HG03135 (cell line): ENCODE data around the gene KIRREL3.

ENCODE experiments used
- ATAC-seq: cut with Tn5 transposase; IDR thresholded peaks from one replicate; pipeline ENCODE4 v1.9.1; 2021; ENCODE audit warnings: mild to moderate bottlenecking, moderate library complexity; ENCODE audit not compliant: unreplicated experiment

The KIRREL3 gene

DNA sequence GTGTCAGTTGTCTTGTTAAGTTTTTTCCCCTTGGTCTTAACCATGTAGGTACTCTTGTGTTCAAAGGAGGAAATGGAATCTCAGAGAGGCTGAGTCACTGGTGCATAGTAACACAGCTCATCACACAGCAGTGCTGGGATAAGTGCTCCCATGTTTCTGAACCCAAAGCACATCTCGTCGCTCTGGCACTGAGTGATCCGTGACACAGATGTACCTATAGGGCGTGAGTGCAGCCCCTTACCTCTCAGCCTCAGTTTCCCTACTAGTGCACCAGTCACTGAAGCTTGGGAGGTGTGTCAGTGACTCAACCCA is 411.1 kb downstream of the KIRREL3 start:
- no peak for ATAC-seq

DNA sequence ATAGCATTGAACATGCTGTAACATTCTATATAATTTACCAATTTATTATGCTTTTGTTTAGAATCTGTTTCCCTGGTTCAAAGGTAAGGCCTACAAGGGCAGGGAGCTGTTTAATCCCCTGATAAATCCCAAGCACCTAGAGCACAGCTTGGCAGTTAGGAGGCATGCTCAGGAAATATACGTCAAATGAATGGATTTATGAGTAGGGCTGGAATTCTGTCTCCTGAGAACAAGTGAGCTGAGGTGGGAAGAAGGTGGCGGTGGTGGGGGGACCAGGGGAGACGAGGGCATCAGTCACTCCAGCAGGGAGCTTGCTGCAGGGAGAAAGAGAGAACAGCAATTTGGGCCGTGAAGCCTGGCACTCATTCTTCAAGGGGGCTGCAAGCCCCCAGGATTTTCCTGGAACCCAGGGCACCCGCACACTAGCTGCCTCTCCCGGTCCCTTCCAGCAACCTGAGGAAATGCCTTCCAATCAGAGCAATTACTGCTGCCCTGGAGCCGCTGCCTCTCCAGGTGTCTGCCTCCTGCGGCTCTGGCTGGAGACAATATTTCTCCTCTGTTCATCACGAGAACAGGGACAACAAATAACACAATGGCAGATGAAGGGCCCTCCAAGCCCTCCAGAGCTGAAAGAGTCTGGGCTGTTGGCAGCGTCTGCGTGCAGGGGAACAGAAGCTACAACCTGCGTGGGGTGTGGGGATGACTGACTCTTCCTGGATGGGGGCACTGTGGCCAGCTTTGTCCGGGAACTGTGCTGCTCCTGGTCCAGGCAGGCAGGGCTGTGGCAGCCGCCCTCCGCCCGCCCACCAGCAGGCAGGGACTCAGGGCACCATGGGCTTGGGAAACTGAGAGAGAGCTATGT is 411.7 kb downstream of the KIRREL3 start:
- ATAC-seq, result no peak

DNA sequence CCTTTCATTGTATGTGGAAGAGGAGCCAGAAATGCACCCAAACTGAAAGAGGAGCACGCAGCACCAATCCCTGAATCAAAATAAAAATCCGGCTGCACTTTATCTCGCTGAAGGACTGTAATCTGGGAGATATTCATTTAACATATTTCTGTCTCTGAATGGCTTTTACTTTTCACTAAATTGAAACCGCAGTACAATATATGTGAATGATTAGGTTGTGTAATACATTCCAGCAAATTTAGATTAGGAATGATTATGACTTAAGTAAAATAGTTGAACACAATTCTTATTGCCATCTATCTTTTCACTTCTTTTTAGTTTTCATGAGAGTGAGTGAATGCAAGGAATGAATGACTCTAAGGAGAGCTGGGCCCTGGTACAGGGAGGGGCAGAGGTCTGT is 413.0 kb downstream of the KIRREL3 start:
- no peak for ATAC-seq

DNA sequence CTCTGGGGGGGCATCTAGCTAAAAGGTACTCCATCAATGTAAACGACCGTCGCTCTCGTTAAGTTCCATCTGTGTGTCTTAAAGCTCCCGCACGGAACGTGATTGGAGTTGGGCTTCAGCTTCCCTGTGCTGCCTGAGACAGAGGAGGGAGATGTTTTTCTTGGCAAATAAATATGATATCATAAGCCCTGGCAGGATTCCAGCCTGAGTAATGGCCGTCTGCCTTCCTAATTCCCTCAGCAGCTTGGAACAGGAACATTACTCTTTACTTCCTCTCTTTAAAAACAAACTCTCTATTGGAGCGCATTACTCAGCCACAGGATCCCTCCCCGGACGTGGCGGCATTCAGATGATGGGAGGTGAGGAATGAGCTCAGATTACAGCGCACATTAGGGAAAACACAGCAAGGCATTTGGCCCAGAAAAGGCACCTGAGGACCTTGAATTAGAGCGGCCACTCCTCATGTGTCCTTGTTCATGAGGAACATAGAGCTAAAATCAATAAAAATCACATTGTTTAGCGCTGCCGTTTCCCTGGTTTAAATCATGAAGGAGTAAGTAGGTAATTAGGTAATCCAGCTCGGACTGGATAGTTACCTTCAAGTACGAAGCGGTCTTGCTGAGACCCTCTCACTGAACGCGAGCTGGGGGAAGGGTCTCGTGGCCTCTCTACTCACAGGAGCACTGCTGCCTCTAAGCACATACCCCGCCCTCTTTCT is 414.6 kb downstream of the KIRREL3 start:
- no peak for ATAC-seq

DNA sequence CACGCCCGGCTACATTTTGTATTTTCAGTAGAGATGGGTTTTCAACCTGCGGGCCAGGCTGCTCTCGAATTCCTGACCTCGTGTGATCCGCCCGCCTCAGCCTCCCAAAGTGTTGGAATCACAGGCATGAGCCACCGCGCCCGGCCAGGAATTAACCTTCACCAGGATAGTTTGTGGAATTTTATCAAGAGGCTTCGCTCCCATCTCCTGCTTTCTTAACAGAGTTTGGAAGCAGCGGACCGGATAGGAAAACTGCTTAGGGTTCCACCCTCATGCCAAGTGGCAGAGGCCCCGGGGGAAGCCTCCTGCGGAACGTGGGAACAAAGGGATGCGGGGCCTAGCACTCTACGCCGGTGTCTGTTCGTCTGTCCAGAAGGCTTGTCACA is 415.2 kb downstream of the KIRREL3 start:
- no peak for ATAC-seq

DNA sequence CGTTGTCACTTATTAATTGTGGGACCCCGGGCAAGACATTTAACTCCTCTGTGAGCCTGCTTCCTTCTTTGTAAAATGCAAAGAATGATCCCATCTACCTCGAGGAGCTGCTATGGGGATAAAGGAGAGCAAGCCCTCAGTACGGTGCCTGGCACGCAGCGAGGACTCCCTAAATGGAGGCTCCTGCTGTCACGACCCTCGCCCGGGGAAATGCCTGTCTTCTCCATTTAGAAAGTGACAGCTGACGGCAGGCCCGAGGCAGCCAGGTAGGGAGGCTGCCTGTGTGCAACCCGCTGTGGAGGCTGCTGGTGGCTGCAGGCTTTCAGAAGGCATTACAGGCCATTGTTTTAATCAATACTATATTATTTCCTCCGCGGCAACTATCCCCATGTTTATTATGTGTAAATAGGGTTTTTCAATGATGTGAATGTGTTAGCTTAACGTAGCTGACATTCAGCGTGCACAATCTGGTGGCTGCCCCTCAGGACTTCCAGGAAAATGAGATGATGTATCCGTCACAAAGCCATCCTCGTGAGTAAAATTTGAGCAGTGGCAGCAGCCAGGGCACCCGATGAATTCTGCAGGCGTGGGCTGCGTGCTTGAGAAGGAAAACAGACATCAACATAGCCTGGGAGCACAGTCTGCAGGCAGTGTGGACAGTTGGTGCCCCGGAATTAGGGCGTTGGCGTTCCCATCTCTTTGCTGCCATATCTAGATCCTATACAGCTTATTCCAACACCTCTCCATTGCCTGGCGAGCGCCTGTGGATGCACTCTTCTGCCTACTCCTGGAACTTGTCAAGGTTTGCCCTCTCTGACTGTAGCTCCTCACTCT is 416.8 kb downstream of the KIRREL3 start:
- no peak for ATAC-seq

DNA sequence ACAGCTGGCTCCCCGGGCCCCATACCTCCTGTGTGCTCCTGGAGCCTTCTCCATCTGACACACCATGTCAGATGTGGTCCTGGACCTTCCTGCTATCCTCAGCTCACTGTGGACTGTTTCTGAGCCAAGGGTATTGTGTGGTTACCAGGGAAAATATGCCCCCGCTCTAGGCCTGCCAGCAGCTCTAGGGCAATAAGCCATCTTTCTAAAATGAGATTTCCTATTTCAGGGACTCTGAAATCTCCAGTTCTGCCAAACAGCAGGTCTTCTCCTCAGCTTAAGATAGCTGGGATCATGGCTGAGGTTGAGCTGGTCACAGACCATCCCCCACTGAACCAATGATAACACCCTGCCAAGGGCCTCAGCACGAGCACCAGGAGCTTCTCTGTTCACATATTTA is 417.5 kb downstream of the KIRREL3 start:
- ATAC-seq, result no peak

DNA sequence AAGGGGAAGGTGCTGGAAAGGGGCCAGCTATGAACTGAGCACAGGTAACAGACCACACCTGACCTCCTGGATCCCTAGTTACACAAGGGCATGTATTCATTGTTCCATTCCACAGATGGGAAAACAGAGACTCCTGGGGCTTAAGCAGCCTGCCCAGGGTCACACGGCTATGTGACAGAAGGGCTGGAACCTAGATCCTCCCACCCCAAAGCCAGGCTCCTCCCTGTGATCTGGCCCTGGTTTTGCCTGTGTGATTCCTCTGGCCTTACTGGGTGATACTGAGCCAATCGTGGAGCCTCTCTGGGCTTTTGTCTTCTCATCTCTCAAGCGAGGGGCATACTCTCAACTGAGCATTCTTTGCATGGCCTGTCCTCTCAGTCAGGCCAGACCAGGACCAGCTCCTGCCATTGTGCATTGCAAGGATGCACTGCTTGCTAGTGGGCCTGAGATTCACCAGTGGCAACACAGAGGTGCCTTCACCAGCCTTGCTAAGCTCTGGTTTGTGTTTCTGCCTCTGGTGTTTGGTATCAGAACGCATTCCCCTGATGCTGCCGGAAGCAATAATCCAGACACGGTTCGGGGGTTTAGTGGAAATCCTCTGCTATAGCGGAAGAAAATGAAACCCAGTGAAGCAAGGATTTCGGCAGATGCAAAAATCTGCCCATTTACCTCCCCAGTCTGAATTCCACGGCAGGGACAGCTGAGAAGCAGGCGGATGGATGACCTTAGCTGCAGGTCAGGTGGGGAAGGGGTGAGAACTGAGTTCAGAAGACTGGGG is 418.5 kb downstream of the KIRREL3 start:
- ATAC-seq, result no peak

DNA sequence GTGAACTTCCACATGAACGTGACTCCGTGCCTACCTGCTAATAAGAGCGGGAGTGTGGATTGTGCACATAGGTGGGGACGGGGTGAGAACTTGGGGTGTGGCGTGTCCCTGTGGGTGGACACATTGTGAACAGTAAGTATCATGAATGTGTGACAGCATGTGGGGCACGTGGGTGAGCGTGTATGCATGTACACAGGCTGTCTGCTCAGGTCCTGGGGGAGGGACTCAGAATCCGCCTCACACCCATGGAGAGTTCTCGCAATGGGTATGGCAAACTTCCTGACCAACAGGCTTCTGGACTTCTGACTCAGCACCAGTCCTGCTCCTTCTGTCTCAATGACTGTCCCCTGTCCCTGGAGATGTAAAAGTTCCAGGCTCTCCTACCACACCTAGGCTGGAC is 422.1 kb downstream of the KIRREL3 start:
- ATAC-seq, result no peak

DNA sequence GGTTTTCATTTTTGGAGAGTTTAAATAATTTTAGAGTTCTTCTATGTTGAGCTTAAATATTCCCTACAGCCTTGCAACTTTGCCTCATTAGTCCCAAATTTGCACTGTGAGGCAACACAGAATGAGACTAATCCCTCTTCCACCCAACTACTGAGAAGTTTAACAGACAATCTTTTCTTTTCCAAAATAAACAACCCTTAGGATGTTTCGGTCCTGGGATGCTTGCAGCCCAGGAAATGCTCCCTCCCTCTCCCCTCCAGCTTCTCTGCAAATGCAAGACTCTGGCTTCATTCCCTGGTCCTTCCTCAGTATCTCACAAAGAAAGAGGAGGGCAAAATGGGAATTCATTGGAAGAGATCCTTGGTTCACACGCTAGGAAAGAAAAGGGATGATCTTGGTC is 422.5 kb downstream of the KIRREL3 start:
- no peak for ATAC-seq

DNA sequence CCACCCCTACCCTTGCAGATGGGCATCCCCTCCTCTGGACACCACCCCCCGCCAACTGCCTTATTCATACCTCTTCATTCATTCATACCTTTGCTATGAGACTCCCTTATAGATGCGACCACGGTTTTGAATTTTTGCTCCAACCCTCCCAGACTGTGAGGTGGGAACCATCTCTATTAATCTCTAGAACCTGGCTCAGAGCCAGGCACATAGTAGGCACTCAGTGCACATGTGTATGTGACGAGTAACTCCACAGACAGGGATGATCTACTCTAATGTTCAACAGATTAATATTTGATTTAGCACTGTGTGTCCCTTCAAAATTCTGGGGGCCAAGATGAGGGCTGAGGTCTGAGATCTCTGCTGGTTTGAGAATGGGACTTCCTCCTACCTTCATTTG is 424.7 kb downstream of the KIRREL3 start:
- no peak for ATAC-seq

DNA sequence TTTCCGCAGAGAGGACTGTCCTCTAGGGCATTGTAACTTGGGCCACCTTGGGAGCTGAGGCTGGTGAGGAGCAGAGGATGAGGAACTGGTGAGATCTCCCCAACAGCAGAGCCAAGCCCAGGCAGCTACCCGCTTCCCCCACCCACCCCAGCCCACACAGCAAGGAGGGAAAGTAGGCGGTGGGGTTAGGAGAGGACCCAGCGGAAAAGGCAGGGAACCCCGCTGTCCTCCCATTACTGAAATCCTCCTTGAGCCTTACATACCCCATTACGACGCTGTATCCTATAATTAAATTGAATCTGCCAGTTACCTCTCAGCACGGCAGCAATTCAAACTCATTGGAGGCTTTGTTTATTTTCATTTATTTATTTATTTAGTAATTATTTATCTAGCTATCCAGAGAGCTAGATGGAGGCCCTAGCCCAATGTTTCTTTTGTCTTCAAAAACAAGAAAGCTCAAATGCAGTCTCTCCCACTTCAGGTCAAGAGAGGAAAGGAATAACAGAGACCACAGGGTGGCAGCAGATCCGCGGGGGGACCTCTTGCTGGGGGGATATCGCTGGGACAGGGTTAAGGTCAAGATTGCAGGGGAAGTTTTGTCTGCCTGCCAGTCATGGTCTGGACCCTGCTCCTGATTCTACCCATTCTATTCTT is 427.1 kb downstream of the KIRREL3 start:
- no peak for ATAC-seq

DNA sequence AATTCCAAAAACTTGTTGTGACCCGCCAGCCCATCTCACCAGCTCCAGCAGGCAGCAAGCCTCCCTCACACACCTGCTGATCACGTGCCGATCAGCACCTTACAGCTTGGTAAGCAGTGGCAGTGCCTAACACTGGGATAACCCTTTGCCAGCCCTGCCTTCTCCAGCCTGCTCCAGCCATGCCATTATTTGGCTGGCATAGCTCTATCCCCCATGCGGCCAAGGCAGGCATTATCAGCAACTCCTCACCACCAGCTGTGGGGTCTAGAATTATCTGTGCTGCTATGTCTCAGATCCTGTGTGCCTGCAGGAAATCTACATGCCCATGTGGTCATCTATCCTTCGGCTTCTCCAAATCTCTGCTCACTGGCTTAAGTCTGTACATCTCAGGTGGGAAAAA is 430.1 kb downstream of the KIRREL3 start:
- ATAC-seq, result no peak

DNA sequence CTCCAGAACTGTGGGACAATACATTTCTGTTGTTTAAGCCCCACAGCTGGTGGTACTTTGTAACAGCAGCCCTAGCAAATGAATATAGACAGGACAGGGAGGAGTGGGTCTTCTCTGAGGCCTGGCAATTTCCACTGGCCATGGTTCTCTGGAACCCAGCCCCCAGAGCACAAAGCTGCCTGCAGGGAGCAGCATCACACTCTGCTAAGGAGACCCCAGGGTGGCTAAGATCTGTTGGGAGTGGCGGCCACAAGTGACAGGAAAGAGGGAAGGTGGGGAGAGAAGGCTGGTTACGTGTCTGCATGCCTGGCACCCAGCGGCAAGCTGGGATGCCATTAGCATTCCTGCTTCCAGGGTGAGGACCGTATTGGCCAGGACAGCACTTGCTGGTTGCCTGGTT is 433.2 kb downstream of the KIRREL3 start:
- ATAC-seq, result no peak

DNA sequence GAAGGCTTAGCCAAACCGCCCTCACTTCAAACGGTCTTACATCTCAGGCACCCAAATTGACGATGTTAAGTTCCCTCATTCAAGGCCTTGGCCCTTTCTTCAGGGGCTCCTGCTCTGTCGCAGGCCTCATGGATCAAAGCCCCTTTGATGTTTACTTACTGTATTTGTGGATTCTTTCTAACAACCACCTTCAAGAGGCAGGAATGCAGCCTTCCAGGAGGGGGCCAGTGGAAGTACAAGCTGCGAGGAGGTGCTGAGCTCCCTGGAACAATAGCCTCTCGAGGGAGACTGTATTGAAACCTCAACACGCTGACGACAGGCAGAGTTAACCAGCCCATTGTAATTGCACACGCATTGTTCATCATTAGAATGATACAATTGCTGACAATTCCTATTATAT is 436.0 kb downstream of the KIRREL3 start:
- ATAC-seq, result no peak

DNA sequence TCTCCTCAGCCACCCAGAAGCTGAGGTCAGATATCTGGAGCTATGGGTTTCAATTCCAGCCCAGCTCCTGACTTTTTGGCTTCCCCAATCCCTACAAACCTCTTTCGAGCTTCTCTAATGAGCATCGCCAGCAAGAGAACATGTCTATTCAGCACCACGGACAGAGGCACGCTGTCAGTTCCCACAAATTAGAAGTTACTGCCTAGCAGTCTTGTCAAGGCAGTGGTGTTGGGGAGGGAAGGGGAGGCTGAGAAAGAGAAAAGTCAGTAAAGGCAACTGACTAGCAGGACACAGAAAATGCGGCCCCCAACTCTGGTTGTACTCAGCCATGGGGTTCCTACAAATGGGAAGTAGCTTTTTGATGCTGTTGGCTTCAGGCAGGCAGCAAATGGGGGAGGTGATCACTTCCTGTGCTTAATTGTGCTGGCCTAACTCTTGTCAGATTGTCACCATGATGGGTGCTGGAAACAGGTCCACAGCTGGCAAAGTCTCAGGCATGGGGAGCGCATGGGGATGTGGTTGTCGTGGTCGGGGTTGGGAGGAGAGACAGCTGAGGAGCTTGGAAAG is 439.2 kb downstream of the KIRREL3 start:
- ATAC-seq, result no peak

DNA sequence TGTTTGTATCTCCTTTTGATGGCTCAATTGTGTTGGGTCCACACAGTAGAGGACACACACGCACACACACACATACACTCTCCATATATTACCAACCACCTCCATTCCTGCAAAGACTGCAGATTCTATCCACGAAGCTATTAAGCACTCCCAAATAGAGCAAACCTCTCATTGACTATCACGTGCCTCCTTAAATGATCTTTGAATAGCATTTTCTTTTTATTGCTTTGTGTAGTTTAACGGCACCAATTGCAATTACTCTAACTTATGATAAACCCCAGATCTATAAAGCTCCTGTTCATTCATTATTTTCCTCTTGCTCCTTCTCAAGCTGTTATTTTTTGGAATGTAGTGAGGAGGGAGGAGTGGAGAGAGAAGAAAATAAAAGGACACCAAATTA is 440.3 kb downstream of the KIRREL3 start:
- ATAC-seq, result no peak

DNA sequence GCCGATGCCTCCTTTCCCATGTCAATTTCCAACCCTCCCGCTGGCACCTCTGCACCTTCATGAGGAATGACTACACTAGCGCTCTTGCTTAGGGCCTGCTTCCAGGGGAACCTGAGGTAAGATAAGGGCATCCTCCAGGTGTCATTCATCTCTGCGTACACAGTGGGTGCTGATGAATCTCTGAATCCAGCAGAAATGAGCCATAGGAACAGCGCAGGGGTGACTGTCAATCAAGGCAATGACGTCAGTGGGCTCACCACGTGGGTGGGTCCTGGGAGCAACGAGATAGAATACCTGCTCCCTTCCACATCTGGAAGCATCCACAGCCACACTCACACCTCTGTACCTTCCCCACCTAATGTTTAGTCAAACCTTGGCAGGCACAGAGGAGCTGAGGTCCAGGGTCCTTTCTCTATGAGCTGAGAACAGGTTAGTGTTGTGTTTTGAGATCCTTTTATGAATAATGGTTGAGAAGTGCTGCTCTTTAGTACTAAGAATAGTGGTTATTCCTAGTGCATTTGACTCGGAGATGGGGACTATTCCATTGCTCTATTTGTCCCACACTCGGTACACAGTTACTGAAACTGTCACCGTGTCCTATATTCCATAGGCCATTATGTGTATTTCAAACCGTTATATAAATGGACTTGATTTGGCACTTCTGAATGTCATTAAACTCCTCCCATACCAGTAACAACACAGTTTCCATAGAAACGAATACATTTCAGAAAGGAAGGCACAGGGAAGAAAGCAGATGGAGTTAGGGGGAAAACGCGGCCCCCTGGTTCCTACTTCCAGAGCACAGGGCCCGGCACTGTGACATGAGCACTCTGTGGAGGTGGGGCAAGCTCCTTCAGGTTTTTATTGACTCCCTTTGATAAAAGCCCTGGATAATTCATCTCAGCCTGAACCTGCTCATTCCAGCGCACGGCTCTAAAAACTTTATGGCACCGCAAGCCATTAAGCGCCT is 451.7 kb downstream of the KIRREL3 start:
- no peak for ATAC-seq

DNA sequence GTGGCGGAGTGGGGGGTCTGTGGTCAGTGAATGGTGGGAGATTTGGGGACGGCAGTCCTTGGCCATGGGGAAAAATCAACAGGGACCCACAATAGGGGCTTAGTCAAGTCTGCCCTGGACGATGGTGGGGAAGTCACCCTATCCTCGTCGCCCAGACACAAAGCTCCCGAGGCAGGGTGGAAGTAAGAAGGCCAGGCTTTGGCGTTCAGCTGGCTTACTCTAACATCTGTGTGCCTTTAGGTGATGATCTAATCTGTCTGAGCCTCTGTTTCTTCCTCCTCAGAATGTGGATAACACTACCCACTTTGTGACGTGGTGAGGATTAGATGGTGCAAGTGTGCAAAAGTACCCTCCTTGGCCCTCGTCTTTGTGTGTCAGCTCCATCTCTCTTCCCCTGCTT is 452.9 kb downstream of the KIRREL3 start:
- no peak for ATAC-seq
